Activated T-helper 1 cell treated with anti-CD3 and anti-CD28 coated beads, Interleukin-12 subunit alpha, Interleukin-12 subunit beta, Interleukin-2, Interleukin-4 antibody, amounts not matched to agents 30 ng/mL and 10 ng/mL and 1 ng/mL, durations not matched to agents 14 hours and 24 hours and 36 hours (primary cell): ENCODE results near the gene EFCAB13. TPM values are rescaled to one million over a fixed set of nuclear protein-coding genes. Genes with fewer than 3 reads are reported as not detected.

Experiments
- DNase-seq: peaks from one replicate; pipeline ENCODE4 v3.0.0; 2021; ENCODE audit warnings: low spot score
- H3K27ac Mint-ChIP-seq: one replicate; pipeline ENCODE4 v1.8.0; 2021; ENCODE audit warnings: mild to moderate bottlenecking, mixed read lengths
- H3K27me3 Mint-ChIP-seq: one replicate; pipeline ENCODE4 v1.8.0; 2022; ENCODE audit warnings: mild to moderate bottlenecking, moderate library complexity, mixed read lengths; ENCODE audit not compliant: insufficient read depth
- H3K36me3 Mint-ChIP-seq: one replicate; pipeline ENCODE4 v1.8.0; 2021; ENCODE audit warnings: low read depth, mixed read lengths
- H3K4me1 Mint-ChIP-seq: one replicate; pipeline ENCODE4 v1.8.0; 2021; ENCODE audit warnings: low read depth, mixed read lengths
- H3K4me3 Mint-ChIP-seq: one replicate; pipeline ENCODE4 v1.8.0; 2021; ENCODE audit warnings: mild to moderate bottlenecking, moderate library complexity, mixed read lengths
- H3K9me3 Mint-ChIP-seq: one replicate; pipeline ENCODE4 v1.8.0; 2021; ENCODE audit warnings: mixed read lengths
- intact Hi-C: fragments of 100-400 bp; cut with micrococcal nuclease; formaldehyde crosslinking; loops from one replicate; pipeline ENCODE4 v1.15.1; 2024
- total RNA-seq: library from RNA; stranded (reverse); gene quantifications from 2 replicates; pipeline ENCODE4 v1.2.3, GENCODE V29; 2022

EFCAB13 gene
- total RNA-seq, 1 donor from 2014 or later, result 2.4 TPM

GRCh38 chr17:47286198-47286914 lies 37.4 kb upstream of the EFCAB13 start:
- Mint-ChIP-seq H3K9me3 (no peaks in the 10 kb centered on the region), H3K4me1 (peaks cover 7% of the 10 kb centered on the region), H3K27me3 (peaks cover 14% of the 10 kb centered on the region), H3K36me3 (no peaks in the 10 kb centered on the region), H3K4me3 (no peak overlapping the region), H3K27ac (no peak overlapping the region)
- intact Hi-C loops, result no loop called here
- no peak for DNase-seq

DNA sequence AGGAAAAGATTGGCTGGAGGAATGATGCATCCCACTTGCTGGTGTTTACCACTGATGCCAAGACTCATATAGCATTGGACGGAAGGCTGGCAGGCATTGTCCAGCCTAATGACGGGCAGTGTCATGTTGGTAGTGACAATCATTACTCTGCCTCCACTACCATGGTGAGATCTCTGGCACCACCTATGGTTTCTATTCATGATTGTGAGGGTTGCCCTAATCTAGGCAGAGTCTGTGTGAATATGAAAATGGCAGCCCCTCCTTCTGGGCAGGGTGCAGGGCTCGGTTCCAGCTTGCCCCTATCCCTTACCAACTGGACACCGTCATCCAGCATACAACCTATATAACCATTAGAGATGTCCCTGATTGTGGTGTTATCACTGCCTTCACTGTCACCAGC lies 36.7 kb upstream of the EFCAB13 start:
- H3K4me3 Mint-ChIP-seq, result no peak overlapping the region
- H3K36me3 Mint-ChIP-seq, result no peaks in the 10 kb centered on the region
- no peak overlapping the region for H3K27ac Mint-ChIP-seq
- H3K27me3 Mint-ChIP-seq, result peaks cover 12% of the 10 kb centered on the region
- H3K4me1 Mint-ChIP-seq, result peaks cover 7% of the 10 kb centered on the region
- no peaks in the 10 kb centered on the region for H3K9me3 Mint-ChIP-seq
- intact Hi-C loops, result no loop called here
- DNase-seq, result no peak

- Mint-ChIP-seq H3K4me1 (peaks cover 7% of the 10 kb centered on the region), H3K27me3 (peaks cover 8% of the 10 kb centered on the region), H3K36me3 (no peaks in the 10 kb centered on the region), H3K4me3 (no peak overlapping the region), H3K9me3 (no peaks in the 10 kb centered on the region), H3K27ac (no peak overlapping the region)
- no peak for DNase-seq
- intact Hi-C loops, result no loop called here
Observed at GRCh38 chr17:47287639-47288038, 36.1 kb upstream of the EFCAB13 start.

DNA sequence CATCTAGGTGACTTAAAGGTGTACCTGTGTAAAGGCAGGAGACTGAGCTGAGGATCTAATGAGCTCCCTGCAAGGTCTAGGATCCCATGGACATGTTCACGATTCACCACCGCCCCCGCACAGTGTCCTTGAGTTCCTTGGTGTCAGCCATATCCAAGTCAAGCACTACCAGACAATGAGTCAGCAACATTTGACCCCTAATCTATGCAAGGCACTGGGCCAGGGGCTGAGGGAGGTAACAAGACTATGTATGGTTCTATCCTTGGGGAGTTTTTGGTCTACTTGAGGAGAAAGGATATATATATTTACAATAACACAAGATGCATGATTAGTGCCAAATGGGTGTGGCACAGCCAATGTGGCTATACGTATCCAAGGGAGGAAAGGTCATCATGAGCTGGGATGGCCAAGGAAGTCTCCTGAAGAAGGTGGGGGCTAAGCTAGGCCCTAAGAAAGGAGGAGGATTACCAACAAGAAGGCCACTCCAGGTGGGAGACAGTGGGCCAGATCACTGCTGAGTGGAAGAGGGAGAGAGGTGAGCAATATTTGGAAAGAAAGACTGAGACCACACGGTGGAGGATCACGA lies 35.1 kb upstream of the EFCAB13 start:
- Mint-ChIP-seq H3K9me3 (no peaks in the 10 kb centered on the region), H3K27ac (no peak overlapping the region), H3K4me3 (no peak overlapping the region), H3K36me3 (no peaks in the 10 kb centered on the region), H3K4me1 (peaks cover 7% of the 10 kb centered on the region), H3K27me3 (peaks cover 8% of the 10 kb centered on the region)
- no peak for DNase-seq
- intact Hi-C loops, result no loop called here

DNA sequence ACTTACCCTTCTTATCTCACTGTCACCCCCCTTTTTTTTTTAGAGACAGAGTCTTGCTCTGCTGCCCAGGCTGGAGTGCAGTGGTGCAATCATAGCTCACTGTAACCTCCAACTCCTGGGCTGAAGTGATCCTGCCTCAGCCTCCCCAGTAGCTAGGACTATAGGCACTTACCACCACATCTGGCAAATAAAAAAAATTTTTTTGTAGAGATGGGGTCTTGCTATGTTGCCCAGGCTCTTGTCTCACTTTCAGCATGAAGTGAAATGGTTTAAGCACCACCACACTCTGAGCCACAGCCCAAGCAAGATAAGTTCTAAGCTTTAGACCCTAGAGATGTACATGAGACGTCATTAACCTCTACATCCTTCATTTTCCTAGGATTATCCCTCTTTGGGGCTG lies 34.5 kb upstream of the EFCAB13 start:
- Mint-ChIP-seq H3K4me3 (no peak overlapping the region), H3K9me3 (no peaks in the 10 kb centered on the region), H3K36me3 (no peaks in the 10 kb centered on the region), H3K27ac (no peak overlapping the region), H3K4me1 (peaks cover 7% of the 10 kb centered on the region), H3K27me3 (peaks cover 3% of the 10 kb centered on the region)
- no peak for DNase-seq
- intact Hi-C loops, result no loop called here

- DNase-seq, result no peak
- intact Hi-C loops, result no loop called here
- Mint-ChIP-seq H3K36me3 (no peaks in the 10 kb centered on the region), H3K4me3 (no peak overlapping the region), H3K27me3 (peaks cover 3% of the 10 kb centered on the region), H3K27ac (no peak overlapping the region), H3K9me3 (no peaks in the 10 kb centered on the region), H3K4me1 (peaks cover 7% of the 10 kb centered on the region)
Observed at GRCh38 chr17:47290870-47291241, 32.9 kb upstream of the EFCAB13 start.

DNA sequence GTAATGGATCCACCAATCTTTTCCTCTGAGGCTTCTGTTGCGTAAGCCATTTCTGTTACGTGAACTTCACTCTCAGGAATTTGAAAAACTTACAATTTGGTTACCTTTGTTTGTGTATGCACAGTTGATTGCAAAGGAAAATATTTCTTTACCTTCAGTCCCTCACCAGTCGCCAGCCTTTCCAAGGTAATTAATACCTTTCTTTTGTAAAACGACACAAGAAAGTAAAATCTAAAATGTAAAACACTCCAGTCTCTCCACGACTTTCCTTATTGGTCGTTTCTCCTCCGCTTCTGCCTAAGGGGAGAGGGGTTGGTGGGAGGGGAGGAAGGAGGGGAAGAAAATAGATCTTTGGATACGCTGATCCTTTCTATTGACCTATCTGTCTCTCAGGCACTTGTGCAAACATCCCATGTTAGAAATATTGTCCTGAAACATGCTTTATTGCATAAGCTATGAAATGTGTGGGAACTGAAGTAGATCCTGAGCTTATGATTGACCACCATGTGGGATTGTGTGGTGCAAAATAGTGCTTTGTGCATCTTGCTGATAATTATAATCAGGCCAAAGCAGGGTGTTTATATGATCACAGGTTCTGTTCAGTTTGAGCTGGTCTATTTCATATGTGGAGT lies 32.4 kb upstream of the EFCAB13 start:
- intact Hi-C loops, result no loop called here
- no peaks in the 10 kb centered on the region for H3K36me3 Mint-ChIP-seq
- DNase-seq, result no peak
- H3K9me3 Mint-ChIP-seq, result no peaks in the 10 kb centered on the region
- no peak overlapping the region for H3K27ac Mint-ChIP-seq
- no peak overlapping the region for H3K4me3 Mint-ChIP-seq
- peaks cover 3% of the 10 kb centered on the region for H3K27me3 Mint-ChIP-seq
- H3K4me1 Mint-ChIP-seq, result peaks cover 4% of the 10 kb centered on the region

- H3K36me3 Mint-ChIP-seq, result no peaks in the 10 kb centered on the region
- H3K27ac Mint-ChIP-seq, result no peak overlapping the region
- H3K27me3 Mint-ChIP-seq, result peaks cover 3% of the 10 kb centered on the region
- no peak for DNase-seq
- intact Hi-C loops, result no loop called here
- H3K4me3 Mint-ChIP-seq, result no peak overlapping the region
- no peaks in the 10 kb centered on the region for H3K9me3 Mint-ChIP-seq
- no peaks in the 10 kb centered on the region for H3K4me1 Mint-ChIP-seq
Observed at GRCh38 chr17:47292206-47292605, 31.5 kb upstream of the EFCAB13 start.

DNA sequence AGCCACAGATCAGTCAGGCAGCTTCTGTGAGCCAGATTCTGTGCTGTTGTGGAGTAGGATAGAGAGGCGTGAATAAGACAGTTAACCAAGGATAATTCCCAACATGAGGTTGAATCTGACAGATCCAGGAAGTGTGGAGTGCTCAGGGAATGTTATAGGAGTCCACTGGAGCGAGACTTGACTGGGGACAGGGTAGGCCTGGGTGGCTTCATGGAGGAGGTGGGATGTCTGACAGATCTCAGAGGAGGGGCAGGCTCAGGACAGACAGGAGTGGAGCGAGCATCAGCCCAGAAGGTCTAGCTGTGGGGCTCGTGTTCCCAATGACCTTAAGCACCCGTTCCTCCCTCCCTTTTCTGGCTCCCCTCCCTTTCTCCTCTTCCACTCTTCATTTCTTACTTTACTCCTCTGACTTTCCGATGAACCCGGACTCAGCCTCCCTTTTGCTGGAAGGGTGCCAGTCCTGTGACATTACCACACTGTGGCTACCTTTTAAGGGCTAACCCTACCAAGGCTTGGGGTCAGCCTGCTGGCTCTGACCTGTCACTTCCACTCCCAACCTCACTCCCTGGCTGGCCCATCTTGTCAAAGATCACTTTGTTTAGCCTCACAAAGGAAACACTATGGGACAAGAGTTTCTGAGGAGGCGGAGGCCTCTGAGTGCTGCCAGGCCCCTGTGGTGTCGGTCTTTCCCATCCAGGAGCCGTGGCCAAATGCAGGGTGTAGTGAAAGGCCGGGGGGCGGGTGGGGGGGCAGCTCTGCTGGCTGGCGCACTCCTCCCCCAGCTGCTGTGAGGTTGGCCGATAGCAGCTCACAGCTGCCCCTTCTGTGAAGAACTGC lies 28.5 kb upstream of the EFCAB13 start:
- Mint-ChIP-seq H3K27ac (no peak overlapping the region), H3K27me3 (peaks cover 4% of the 10 kb centered on the region), H3K36me3 (no peaks in the 10 kb centered on the region), H3K4me1 (no peaks in the 10 kb centered on the region), H3K9me3 (no peaks in the 10 kb centered on the region), H3K4me3 (no peak overlapping the region)
- DNase-seq, result no peak
- intact Hi-C loops, result no loop called here

GRCh38 chr17:47295874-47296255 lies 27.9 kb upstream of the EFCAB13 start:
- Mint-ChIP-seq H3K9me3 (no peaks in the 10 kb centered on the region), H3K4me3 (no peak overlapping the region), H3K36me3 (no peaks in the 10 kb centered on the region), H3K4me1 (no peaks in the 10 kb centered on the region), H3K27ac (no peak overlapping the region), H3K27me3 (peaks cover 3% of the 10 kb centered on the region)
- intact Hi-C loops, result no loop called here
- no peak for DNase-seq

DNA sequence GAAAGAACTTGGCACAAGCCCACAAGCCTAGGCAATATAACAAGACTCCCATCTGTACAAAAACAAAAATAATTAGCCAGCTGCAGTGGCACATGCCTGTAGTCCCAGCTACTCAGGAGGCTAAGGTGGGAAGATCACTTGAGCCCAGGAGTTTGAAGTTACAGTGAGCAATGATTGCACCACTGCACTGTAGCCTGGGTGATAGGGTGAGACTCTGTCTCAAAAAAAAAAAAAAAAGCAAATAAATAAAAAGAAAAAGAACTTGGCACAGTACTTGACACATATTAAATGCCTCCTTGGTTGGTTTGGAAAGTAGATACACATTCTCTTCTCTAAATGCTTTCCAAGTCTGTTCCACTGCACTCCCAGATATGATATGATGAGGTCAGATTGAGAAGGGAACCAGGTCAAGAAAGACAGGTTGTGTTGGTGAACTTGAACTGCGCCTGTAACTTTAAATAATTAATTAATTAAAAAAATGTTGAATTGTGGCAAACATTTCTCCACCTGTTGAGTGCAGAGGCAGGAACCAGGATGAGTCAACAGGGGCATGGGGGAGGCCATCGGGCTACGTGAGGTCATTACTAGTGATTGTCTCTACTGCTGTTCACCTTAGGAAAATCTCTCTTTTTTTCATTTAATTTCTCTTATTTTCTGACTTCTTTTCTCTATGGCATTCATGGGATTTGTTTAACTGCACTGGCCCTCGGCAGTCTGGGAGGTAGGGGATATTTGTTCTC lies 25.9 kb upstream of the EFCAB13 start:
- Mint-ChIP-seq H3K4me1 (no peaks in the 10 kb centered on the region), H3K27me3 (peaks cover 7% of the 10 kb centered on the region), H3K36me3 (peaks cover 3% of the 10 kb centered on the region), H3K4me3 (no peak overlapping the region), H3K27ac (no peak overlapping the region), H3K9me3 (peaks cover 4% of the 10 kb centered on the region)
- intact Hi-C loops, result no loop called here
- no peak for DNase-seq

DNA sequence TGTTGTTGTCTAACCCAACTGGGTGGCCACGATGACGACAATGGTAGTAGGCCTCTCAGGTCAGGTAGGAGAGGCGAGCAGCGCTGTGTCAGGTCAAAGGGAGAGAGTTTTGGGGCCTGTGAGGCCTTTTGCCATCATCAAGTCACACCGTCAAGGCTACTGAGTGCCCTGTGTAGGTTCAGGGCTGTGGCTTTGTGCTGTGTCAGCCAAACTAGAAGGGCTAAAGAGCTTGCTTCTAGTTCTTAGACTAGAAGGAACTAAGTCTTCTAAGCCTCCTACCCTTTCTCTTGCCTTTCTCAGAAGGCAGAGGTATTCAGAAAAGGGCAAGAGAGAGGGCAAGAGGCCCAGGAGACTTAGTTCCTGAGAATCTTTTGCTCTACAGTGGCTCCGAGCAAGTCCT lies 25.0 kb upstream of the EFCAB13 start:
- peaks cover 3% of the 10 kb centered on the region for H3K36me3 Mint-ChIP-seq
- peaks cover 4% of the 10 kb centered on the region for H3K9me3 Mint-ChIP-seq
- intact Hi-C loops, result no loop called here

More for the DNA sequence above, 25.0 kb upstream of the EFCAB13 start:
- peaks cover 7% of the 10 kb centered on the region for H3K27me3 Mint-ChIP-seq
- no peak overlapping the region for H3K27ac Mint-ChIP-seq
- no peak overlapping the region for H3K4me3 Mint-ChIP-seq
- H3K4me1 Mint-ChIP-seq, result no peaks in the 10 kb centered on the region
- no peak for DNase-seq
